ENCODE data around the gene SIGLEC15.
"Not testable (repeated sequence)": the region's sequence is repeated elsewhere in the genome, so short reads cannot be mapped to it uniquely, and the experiment has no call there.

Gene SIGLEC15

GRCh38 chr18:45801416-45802004 is 24.0 kb upstream of the SIGLEC15 start:
- no peak for TF ChIP-seq CTCF (IDR thresholded peaks at IDR 0.05; ENCODE audit: borderline replicate concordance, insufficient read depth, low read depth, low read length)
- H3K4me3 ChIP-seq (ENCODE audit: low read depth, low read length) = no peak overlapping the region

DNA sequence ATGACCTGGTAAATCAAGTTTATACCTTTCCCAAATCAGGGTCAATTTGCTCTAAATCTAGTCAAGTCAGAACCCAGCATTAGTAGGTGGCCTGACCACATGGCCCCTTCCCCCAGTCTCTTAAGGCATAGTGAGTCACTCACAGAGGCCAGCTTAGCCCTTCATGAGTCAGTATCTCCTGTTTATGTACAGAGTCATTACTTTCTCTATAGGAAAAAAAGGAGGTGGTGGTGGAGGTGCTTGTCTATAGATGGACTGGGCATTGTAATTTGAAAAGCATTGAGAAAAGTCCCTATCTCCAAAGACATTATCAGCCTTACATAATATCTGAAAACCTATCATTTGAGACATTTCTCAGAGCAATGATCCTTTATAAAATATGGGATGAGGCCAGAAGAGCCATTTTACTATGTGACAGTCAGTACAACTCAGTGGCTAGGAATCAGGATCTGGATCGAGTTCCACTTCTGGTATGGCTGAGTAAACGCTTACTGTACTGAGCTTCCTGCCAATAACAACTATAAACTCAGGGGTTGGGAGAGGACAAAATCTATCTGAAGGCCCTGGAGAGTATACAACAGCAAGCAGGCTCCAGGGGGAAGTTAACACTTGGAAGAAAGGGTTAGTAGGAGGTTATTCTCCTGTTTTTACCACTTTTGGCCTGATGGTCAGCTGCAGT is 22.5 kb upstream of the SIGLEC15 start:
- TF ChIP-seq CTCF (IDR thresholded peaks at IDR 0.05; ENCODE audit: borderline replicate concordance, insufficient read depth, low read depth, low read length) = no peak
- H3K4me3 ChIP-seq (ENCODE audit: low read depth, low read length) = no peak overlapping the region

GRCh38 chr18:45805551-45805950 is 19.9 kb upstream of the SIGLEC15 start:
- TF ChIP-seq CTCF (IDR thresholded peaks at IDR 0.05; ENCODE audit: borderline replicate concordance, insufficient read depth, low read depth, low read length) = no peak
- H3K4me3 ChIP-seq (ENCODE audit: low read depth, low read length) = no peak overlapping the region

DNA sequence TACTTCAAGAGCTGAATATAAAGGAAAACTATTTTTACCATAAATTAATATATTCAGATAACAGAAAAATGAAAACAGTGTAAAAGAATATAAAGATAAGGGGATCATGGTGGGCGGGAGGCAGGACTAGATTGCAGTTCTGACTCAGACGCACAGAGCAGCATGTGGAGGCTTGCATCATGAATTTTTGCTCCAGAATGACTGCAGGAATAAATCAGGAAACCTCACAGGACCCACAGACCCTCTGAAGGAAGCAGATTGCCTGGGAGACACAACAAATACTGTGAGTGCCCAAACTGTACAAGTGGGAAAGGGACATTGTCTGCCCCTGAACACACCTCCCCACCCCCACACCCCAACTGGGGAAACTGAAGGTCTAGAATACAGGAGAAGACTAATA is 19.2 kb upstream of the SIGLEC15 start:
- no peak overlapping the region for H3K4me3 ChIP-seq (ENCODE audit: low read depth, low read length)
- TF ChIP-seq CTCF (IDR thresholded peaks at IDR 0.05; ENCODE audit: borderline replicate concordance, insufficient read depth, low read depth, low read length) = no peak

GRCh38 chr18:45807144-45807543 is 18.3 kb upstream of the SIGLEC15 start:
- not testable (repeated sequence) for H3K4me3 ChIP-seq (ENCODE audit: low read depth, low read length)
- peak; percentile 42; the same call in 1 of the 2 replicates for TF ChIP-seq CTCF (IDR thresholded peaks at IDR 0.05; ENCODE audit: borderline replicate concordance, insufficient read depth, low read depth, low read length)

GRCh38 chr18:45814733-45815132 is 10.7 kb upstream of the SIGLEC15 start:
- not testable (repeated sequence) for H3K4me3 ChIP-seq (ENCODE audit: low read depth, low read length)

- no peak overlapping the region for H3K4me3 ChIP-seq (ENCODE audit: low read depth, low read length)
- TF ChIP-seq CTCF (IDR thresholded peaks at IDR 0.05; ENCODE audit: borderline replicate concordance, insufficient read depth, low read depth, low read length) = no peak
These were observed 7.9 kb upstream of the SIGLEC15 start for GRCh38 chr18:45817543-45817942.

DNA sequence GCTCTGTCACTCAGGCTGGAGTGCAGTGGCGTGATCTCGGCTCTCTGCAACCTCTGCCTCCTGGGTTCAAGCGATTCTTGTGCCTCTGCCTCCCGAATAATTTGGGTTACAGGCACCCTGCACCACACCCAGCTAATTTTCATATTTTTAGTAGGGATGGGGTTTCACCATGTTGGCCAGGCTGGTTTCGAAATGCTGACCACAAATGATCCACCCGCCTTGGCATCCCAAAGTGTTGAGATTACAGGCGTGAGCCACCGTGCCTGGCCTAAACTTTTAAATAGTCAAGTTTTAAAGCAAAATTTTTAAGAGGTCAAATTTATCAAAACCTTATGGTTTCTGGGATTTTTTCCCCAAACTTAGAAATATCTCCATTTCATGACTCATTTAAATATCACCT is 6.7 kb upstream of the SIGLEC15 start:
- not testable (repeated sequence) for H3K4me3 ChIP-seq (ENCODE audit: low read depth, low read length)
